ENCODE results near the gene STK24.

The STK24 gene

GRCh38 chr13:98556142-98556816, 20.6 kb downstream of the STK24 start:
- Histone ChIP-seq H3K4me3 (ENCODE audit: low read depth, low read length) (no peak overlapping the region), H2AFZ (ENCODE audit: low read length, unreplicated experiment) (no peak overlapping the region), H3K79me2 (ENCODE audit: control insufficient read depth, insufficient read depth, low read length, unreplicated experiment) (peaks cover 90% of the 10 kb centered on the region), H3K27ac (ENCODE audit: low read depth, low read length) (no peak overlapping the region), H3K27me3 (ENCODE audit: insufficient read depth, low read length) (no peaks in the 10 kb centered on the region), H3K4me1 (ENCODE audit: control insufficient read depth, insufficient read depth, low read length, unreplicated experiment) (peaks cover 6% of the 10 kb centered on the region), H3K36me3 (ENCODE audit: insufficient read depth, low read length) (no peaks in the 10 kb centered on the region; the same call in 1 of the 2 replicates)

GRCh38 chr13:98549728-98550317, 27.1 kb downstream of the STK24 start:
- Histone ChIP-seq H2AFZ (ENCODE audit: low read length, unreplicated experiment) (no peak overlapping the region), H3K4me3 (ENCODE audit: low read depth, low read length) (no peak overlapping the region), H3K27ac (ENCODE audit: low read depth, low read length) (peak overlapping the region; percentile 81), H3K79me2 (ENCODE audit: control insufficient read depth, insufficient read depth, low read length, unreplicated experiment) (peaks cover 80% of the 10 kb centered on the region), H3K4me1 (ENCODE audit: control insufficient read depth, insufficient read depth, low read length, unreplicated experiment) (peaks cover 41% of the 10 kb centered on the region), H3K27me3 (ENCODE audit: insufficient read depth, low read length) (no peaks in the 10 kb centered on the region), H3K36me3 (ENCODE audit: insufficient read depth, low read length) (0 out of 2 replicates have a peak, but pooled peaks cover 8% of the 10 kb centered on the region)

- Histone ChIP-seq H2AFZ (ENCODE audit: low read length, unreplicated experiment) (no peak overlapping the region), H3K4me1 (ENCODE audit: control insufficient read depth, insufficient read depth, low read length, unreplicated experiment) (peaks cover 47% of the 10 kb centered on the region), H3K4me3 (ENCODE audit: low read depth, low read length) (no peak overlapping the region)
Measured at GRCh38 chr13:98549006-98549727, 27.7 kb downstream of the STK24 start.

GRCh38 chr13:98548230-98548629, 28.7 kb downstream of the STK24 start:
- Histone ChIP-seq H3K27me3 (ENCODE audit: insufficient read depth, low read length) (no peaks in the 10 kb centered on the region), H3K79me2 (ENCODE audit: control insufficient read depth, insufficient read depth, low read length, unreplicated experiment) (peaks cover 80% of the 10 kb centered on the region), H3K4me3 (ENCODE audit: low read depth, low read length) (no peak overlapping the region), H3K4me1 (ENCODE audit: control insufficient read depth, insufficient read depth, low read length, unreplicated experiment) (peaks cover 57% of the 10 kb centered on the region), H2AFZ (ENCODE audit: low read length, unreplicated experiment) (no peak overlapping the region), H3K27ac (ENCODE audit: low read depth, low read length) (peak overlapping the region; percentile 81), H3K36me3 (ENCODE audit: insufficient read depth, low read length) (0 out of 2 replicates have a peak, but pooled peaks cover 8% of the 10 kb centered on the region)

More at GRCh38 chr13:98549006-98549727, 27.7 kb downstream of the STK24 start:
- H3K79me2 ChIP-seq (ENCODE audit: control insufficient read depth, insufficient read depth, low read length, unreplicated experiment): peaks cover 80% of the 10 kb centered on the region
- H3K27me3 ChIP-seq (ENCODE audit: insufficient read depth, low read length): no peaks in the 10 kb centered on the region
- H3K36me3 ChIP-seq (ENCODE audit: insufficient read depth, low read length): 0 out of 2 replicates have a peak, but pooled peaks cover 8% of the 10 kb centered on the region
- peak overlapping the region; percentile 81 for H3K27ac ChIP-seq (ENCODE audit: low read depth, low read length)

GRCh38 chr13:98547455-98547854, 29.5 kb downstream of the STK24 start:
- no peak overlapping the region for H3K4me3 ChIP-seq (ENCODE audit: low read depth, low read length)
- no peak overlapping the region for H2AFZ ChIP-seq (ENCODE audit: low read length, unreplicated experiment)
- H3K79me2 ChIP-seq (ENCODE audit: control insufficient read depth, insufficient read depth, low read length, unreplicated experiment): peaks cover 82% of the 10 kb centered on the region
- H3K27ac ChIP-seq (ENCODE audit: low read depth, low read length): no peak overlapping the region
- no peaks in the 10 kb centered on the region for H3K27me3 ChIP-seq (ENCODE audit: insufficient read depth, low read length)
- H3K36me3 ChIP-seq (ENCODE audit: insufficient read depth, low read length): 0 out of 2 replicates have a peak, but pooled peaks cover 8% of the 10 kb centered on the region
- H3K4me1 ChIP-seq (ENCODE audit: control insufficient read depth, insufficient read depth, low read length, unreplicated experiment): peaks cover 65% of the 10 kb centered on the region

- no peak overlapping the region for H3K27ac ChIP-seq (ENCODE audit: low read depth, low read length)
- peaks cover 83% of the 10 kb centered on the region for H3K79me2 ChIP-seq (ENCODE audit: control insufficient read depth, insufficient read depth, low read length, unreplicated experiment)
- peaks cover 72% of the 10 kb centered on the region for H3K4me1 ChIP-seq (ENCODE audit: control insufficient read depth, insufficient read depth, low read length, unreplicated experiment)
- H2AFZ ChIP-seq (ENCODE audit: low read length, unreplicated experiment): no peak overlapping the region
- 0 out of 2 replicates have a peak, but pooled peaks cover 8% of the 10 kb centered on the region for H3K36me3 ChIP-seq (ENCODE audit: insufficient read depth, low read length)
- H3K27me3 ChIP-seq (ENCODE audit: insufficient read depth, low read length): no peaks in the 10 kb centered on the region
- H3K4me3 ChIP-seq (ENCODE audit: low read depth, low read length): no peak overlapping the region
Measured at GRCh38 chr13:98546402-98546801, 30.5 kb downstream of the STK24 start.

- Histone ChIP-seq H3K4me1 (ENCODE audit: control insufficient read depth, insufficient read depth, low read length, unreplicated experiment) (peaks cover 72% of the 10 kb centered on the region), H2AFZ (ENCODE audit: low read length, unreplicated experiment) (no peak overlapping the region), H3K27ac (ENCODE audit: low read depth, low read length) (no peak overlapping the region), H3K27me3 (ENCODE audit: insufficient read depth, low read length) (no peaks in the 10 kb centered on the region), H3K36me3 (ENCODE audit: insufficient read depth, low read length) (0 out of 2 replicates have a peak, but pooled peaks cover under 1% of the 10 kb centered on the region), H3K79me2 (ENCODE audit: control insufficient read depth, insufficient read depth, low read length, unreplicated experiment) (peaks cover 88% of the 10 kb centered on the region), H3K4me3 (ENCODE audit: low read depth, low read length) (no peak overlapping the region)
Measured at GRCh38 chr13:98544104-98544710, 32.7 kb downstream of the STK24 start.

- Histone ChIP-seq H3K36me3 (ENCODE audit: insufficient read depth, low read length) (no peaks in the 10 kb centered on the region), H3K4me3 (ENCODE audit: low read depth, low read length) (peak overlapping the region; percentile 63; the same call in 1 of the 2 replicates), H3K27me3 (ENCODE audit: insufficient read depth, low read length) (no peaks in the 10 kb centered on the region), H3K4me1 (ENCODE audit: control insufficient read depth, insufficient read depth, low read length, unreplicated experiment) (peaks cover 66% of the 10 kb centered on the region), H3K79me2 (ENCODE audit: control insufficient read depth, insufficient read depth, low read length, unreplicated experiment) (peaks cover 94% of the 10 kb centered on the region), H3K27ac (ENCODE audit: low read depth, low read length) (no peak overlapping the region), H2AFZ (ENCODE audit: low read length, unreplicated experiment) (no peak overlapping the region)
Measured at GRCh38 chr13:98543378-98544103, 33.4 kb downstream of the STK24 start.

GRCh38 chr13:98542568-98543377, 34.1 kb downstream of the STK24 start:
- Histone ChIP-seq H3K79me2 (ENCODE audit: control insufficient read depth, insufficient read depth, low read length, unreplicated experiment) (peaks cover 95% of the 10 kb centered on the region), H3K36me3 (ENCODE audit: insufficient read depth, low read length) (no peaks in the 10 kb centered on the region), H3K4me3 (ENCODE audit: low read depth, low read length) (peak overlapping the region; percentile 63), H3K27me3 (ENCODE audit: insufficient read depth, low read length) (no peaks in the 10 kb centered on the region), H2AFZ (ENCODE audit: low read length, unreplicated experiment) (no peak overlapping the region), H3K27ac (ENCODE audit: low read depth, low read length) (0 out of 2 replicates have a peak overlapping the region, but pooled peaks have one; percentile 22), H3K4me1 (ENCODE audit: control insufficient read depth, insufficient read depth, low read length, unreplicated experiment) (peaks cover 58% of the 10 kb centered on the region)
